22Rv1 (cell line): ENCODE measurements around the gene KL.

Source experiments
- H3K27ac ChIP-seq: fragments of 450-650 bp; 2 replicates; pipeline ENCODE4 v1.5.1; 2017
- CTCF ChIP-seq: fragments of 450-650 bp; IDR thresholded peaks from 2 replicates; pipeline ENCODE4 v1.5.1; 2017; ENCODE audit warnings: mild to moderate bottlenecking
- ZFX ChIP-seq: fragments of 450-650 bp; IDR thresholded peaks from 2 replicates; pipeline ENCODE4 v1.6.1; 2017; ENCODE audit warnings: antibody characterized with exemption, borderline replicate concordance

KL gene

GRCh38 chr13:33072282-33072681 is 56.1 kb downstream of the KL start:
- H3K27ac ChIP-seq = no peak overlapping the region
- no peak for TF ChIP-seq ZFX
- TF ChIP-seq CTCF = no peak

DNA sequence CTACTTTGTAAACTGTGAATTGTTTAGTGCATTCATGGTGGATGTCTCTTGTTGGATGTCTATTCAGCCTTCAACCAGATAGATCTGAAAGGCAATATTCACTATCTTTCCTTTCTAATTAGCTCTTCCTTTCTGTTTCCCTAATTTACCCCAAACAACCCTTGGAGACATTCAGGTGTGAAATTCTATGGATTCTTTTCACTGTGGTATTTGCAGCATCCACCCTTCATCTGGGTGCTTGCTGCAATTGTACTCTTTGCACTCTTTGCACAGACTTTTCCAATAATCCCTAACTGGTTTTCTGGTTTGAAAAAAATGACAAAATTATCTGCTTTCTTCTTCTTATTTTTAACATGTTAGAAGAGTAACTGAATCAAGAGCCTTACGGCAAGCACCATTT is 56.5 kb downstream of the KL start:
- no peak overlapping the region for H3K27ac ChIP-seq
- TF ChIP-seq CTCF (no peak), ZFX (no peak)

- no peak overlapping the region for H3K27ac ChIP-seq
Measured at GRCh38 chr13:33073338-33073737, 57.1 kb downstream of the KL start.

GRCh38 chr13:33076001-33076992 is 60.1 kb downstream of the KL start:
- no peak overlapping the region for H3K27ac ChIP-seq
- TF ChIP-seq CTCF = no peak
- TF ChIP-seq ZFX = no peak

More at GRCh38 chr13:33073338-33073737, 57.1 kb downstream of the KL start:
- TF ChIP-seq CTCF = no peak
- no peak for TF ChIP-seq ZFX

GRCh38 chr13:33078263-33078662 is 62.0 kb downstream of the KL start:
- TF ChIP-seq ZFX = no peak
- no peak for TF ChIP-seq CTCF
- H3K27ac ChIP-seq = no peak overlapping the region

DNA sequence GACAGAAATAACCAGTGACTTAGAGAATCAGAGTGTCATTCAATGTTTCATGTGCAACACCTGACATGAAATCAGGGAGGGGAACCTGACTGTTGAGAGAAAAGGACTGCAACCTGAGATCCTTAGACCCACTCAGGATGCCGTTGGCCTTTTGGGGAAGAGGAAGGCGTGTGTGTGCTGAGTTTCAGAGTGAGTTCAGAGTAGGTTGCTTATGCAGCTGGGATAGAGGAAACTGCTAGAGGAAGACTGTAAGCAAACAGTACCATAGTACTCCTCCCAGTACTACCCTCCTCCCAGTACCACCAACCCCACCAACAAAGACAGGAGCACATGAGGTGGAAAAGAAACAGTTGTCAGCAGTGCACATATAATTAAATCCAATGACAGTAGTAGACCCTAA is 63.7 kb downstream of the KL start:
- no peak overlapping the region for H3K27ac ChIP-seq
- TF ChIP-seq CTCF (no peak), ZFX (no peak)

DNA sequence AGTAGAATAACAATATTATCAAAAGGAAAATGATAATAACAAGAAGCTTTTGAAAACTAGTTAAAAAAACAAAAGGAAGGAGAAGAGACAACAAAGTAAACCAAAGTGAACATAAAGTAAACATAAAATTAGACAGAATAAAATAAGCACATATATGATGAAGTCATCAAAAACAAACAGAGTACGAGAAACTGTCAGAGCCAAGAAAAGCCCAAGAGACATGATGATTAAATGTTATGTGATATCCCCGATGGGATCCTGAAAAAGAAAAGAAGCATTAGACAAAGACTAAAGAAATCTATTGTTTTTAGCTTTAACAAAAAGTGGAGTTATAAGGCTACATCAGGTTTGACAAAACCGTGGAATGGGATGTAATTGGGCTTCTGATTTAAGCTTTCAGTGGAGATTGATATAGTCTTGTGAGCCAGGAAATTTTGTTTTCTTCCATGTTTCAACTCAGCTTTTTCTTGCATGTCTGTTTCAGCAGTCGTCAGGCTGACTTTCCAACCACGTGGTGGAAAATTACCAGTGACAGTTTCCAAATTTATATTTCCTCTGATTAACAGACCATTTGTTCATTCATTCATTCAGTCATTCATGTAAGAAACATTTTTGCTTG is 64.9 kb downstream of the KL start:
- TF ChIP-seq CTCF (no peak), ZFX (no peak)
- H3K27ac ChIP-seq = no peak overlapping the region
